Measurements from ENCODE around the gene YY1AP1. TPM values are rescaled to one million over a fixed set of nuclear protein-coding genes. Genes with fewer than 3 reads are reported as not detected.
"Not testable (repeated sequence)": the region's sequence is repeated elsewhere in the genome, so short reads cannot be mapped to it uniquely, and the experiment has no call there.

The YY1AP1 gene, protein sequence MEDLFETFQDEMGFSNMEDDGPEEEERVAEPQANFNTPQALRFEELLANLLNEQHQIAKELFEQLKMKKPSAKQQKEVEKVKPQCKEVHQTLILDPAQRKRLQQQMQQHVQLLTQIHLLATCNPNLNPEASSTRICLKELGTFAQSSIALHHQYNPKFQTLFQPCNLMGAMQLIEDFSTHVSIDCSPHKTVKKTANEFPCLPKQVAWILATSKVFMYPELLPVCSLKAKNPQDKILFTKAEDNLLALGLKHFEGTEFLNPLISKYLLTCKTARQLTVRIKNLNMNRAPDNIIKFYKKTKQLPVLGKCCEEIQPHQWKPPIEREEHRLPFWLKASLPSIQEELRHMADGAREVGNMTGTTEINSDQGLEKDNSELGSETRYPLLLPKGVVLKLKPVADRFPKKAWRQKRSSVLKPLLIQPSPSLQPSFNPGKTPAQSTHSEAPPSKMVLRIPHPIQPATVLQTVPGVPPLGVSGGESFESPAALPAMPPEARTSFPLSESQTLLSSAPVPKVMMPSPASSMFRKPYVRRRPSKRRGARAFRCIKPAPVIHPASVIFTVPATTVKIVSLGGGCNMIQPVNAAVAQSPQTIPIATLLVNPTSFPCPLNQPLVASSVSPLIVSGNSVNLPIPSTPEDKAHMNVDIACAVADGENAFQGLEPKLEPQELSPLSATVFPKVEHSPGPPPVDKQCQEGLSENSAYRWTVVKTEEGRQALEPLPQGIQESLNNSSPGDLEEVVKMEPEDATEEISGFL
- total RNA-seq = 100 to 1,000 TPM; 108 to 267 TPM
- 10 to 100 TPM; 79.6 to 86.1 TPM for polyA plus RNA-seq (ENCODE audit: insufficient read length in 2 of 2)
- long read RNA-seq, donor 1, transcript YY1AP1-205 (11 exons, 2,663 nt) = major isoform, 9 of 163 reads
- long read RNA-seq, donor 1, partial matches to known transcripts = 135 of 163 reads
- long read RNA-seq, donor 1, other reads (novel, unspliced or antisense) = 12 of 163 reads
- long read RNA-seq, donor 2, partial matches to known transcripts = 0 of 3 reads
- long read RNA-seq, donor 2, other reads (novel, unspliced or antisense) = 0 of 3 reads
- long read RNA-seq, donor 3 = 0 reads
- long read RNA-seq, donor 4, partial matches to known transcripts = 8 of 13 reads
- long read RNA-seq, donor 4, other reads (novel, unspliced or antisense) = 0 of 13 reads

DNA sequence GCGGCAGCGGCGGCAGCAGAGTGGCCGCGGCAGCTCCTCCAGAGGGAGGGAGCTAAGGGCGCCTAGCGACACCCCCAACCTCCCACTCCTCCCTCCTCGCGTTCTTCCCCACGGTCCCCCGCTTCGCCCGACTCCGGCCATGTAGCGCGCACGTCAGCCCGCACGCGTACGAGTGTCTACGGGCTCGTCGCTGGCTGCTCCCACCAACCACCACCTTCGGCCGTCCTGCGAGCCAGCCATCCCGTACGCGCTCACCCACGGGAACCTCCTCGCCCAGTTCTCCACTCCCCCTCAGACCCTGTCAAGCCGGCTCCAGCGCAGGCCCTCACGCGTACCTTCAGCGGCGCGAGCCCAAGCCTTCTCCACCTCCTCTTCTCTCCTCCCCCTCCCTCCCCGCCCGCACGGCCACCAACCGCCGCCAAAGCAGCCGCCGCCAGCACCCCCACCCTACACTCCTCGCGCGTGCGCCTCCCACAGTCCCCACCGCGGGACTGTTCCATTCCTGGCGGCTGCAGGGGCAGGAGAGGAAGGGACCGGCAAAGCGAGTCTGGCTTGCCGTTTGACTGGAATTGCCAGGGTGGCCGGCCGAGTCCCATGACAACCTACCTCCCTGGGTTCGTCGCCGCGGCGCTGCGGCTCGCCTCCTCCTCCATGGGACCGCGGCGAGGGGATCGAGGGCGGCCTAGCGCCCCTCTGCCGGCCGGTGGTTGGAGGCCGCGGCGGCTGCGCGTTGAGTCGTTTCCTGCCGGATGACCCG lies at the start of gene YY1AP1:
Gene YY1AP1 (minus strand): TSS at position 451 of the 757 bp plus-strand sequence. CDS start 8,338 bp downstream, outside the sequence.
- H3K4me3 ChIP-seq (ENCODE audit: low read depth, low read length) = peak within 1 kb of the TSS; percentile 96
- H3K4me1 ChIP-seq (ENCODE audit: control insufficient read depth, insufficient read depth, low read length) = peaks cover 16% of the 10 kb centered on the region
- peak; percentile 87 to 98 (median 92) for DNase-seq (ENCODE audit: low read depth in 4 of 6, low spot score in 6 of 6)
- H3K9me3 ChIP-seq (ENCODE audit: control insufficient read depth, insufficient read depth, low read length) = no peaks in the 10 kb centered on the region
- H3K27me3 ChIP-seq (ENCODE audit: control insufficient read depth, insufficient read depth, low read length) = no peaks in the 10 kb centered on the region
- H3K27ac ChIP-seq (ENCODE audit: low read depth, low read length) = peak within 1 kb of the TSS; percentile 98
- peaks cover 6% of the 10 kb centered on the region for H3K36me3 ChIP-seq (ENCODE audit: control insufficient read depth, insufficient read depth, low read length)
- WGBS (ENCODE audit: insufficient coverage) = 0% methylated on average over 81 of the region's 81 CpGs

DNA sequence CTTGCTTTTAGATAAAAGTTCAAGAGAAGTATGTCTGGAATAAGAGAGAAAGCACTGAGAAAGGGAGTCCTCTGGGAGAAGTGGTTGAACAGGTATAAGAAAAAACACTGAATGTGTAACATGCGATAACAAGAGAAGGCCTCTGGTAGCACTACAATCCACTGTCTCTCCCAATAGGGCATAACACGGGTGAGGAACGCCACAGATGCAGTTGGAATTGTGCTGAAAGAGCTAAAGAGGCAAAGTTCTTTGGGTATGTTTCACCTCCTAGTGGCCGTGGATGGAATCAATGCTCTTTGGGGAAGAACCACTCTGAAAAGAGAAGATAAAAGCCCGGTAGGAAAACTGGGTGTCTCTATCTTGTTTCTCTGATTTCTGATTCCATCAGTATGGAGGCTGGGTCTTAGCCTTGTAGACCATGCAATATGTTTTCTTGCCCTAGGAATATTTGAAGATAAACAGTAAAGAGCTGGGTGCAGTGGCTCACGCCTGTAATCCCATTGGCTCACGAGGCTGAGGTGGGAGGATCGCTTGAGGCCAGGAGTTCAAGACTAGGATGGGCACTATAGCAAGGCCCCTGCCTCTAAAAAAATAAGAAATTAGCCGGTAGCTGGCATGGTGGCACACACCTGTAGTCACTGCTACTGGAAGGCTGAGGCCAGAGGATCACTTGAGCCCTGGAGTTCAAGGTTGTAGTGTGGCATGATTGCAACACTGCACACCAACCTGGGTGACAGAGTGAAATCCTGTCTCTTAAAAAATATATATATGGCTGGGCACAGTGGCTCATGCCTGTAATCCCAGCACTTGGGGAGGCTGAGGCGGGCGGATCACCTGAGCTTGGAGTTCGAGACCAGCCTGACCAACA lies 40.7 kb upstream of the YY1AP1 start:
- H3K27ac ChIP-seq (ENCODE audit: low read depth, low read length) = no peak overlapping the region
- no peak overlapping the region for H3K4me3 ChIP-seq (ENCODE audit: low read depth, low read length)
- no peaks in the 10 kb centered on the region for H3K9me3 ChIP-seq (ENCODE audit: control insufficient read depth, insufficient read depth, low read length)
- peak; percentile 18 to 89 (median 38) for DNase-seq (ENCODE audit: low read depth in 4 of 6, low spot score in 6 of 6)
- 77% methylated on average over 7 of the region's 12 CpGs for WGBS (ENCODE audit: insufficient coverage)
- H3K4me1 ChIP-seq (ENCODE audit: control insufficient read depth, insufficient read depth, low read length) = no peaks in the 10 kb centered on the region
- H3K27me3 ChIP-seq (ENCODE audit: control insufficient read depth, insufficient read depth, low read length) = no peaks in the 10 kb centered on the region
- peaks cover 46% of the 10 kb centered on the region for H3K36me3 ChIP-seq (ENCODE audit: control insufficient read depth, insufficient read depth, low read length)

DNA sequence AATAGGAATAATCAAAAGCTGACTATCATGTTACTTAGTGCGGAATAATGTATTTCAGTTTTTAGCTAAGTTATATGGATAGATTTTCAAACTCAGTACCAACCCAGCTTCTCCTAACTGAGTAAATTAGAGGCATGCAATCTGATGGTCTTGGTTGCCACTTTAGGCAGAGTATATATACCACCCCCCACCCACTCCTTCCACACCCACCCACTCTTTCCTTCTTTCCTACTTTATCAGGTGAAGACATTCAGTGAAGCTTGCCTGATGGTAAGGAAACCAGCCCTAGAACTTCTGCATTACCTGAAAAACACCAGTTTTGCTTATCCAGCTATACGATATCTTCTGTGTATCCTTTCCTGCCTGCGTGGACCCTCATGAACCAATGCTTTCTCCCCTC lies 36.6 kb upstream of the YY1AP1 start:
- no peaks in the 10 kb centered on the region for H3K27me3 ChIP-seq (ENCODE audit: control insufficient read depth, insufficient read depth, low read length)
- no peak overlapping the region for H3K27ac ChIP-seq (ENCODE audit: low read depth, low read length)
- WGBS (ENCODE audit: insufficient coverage) = 100% methylated on average over 1 of the region's 3 CpGs
- no peak overlapping the region for H3K4me3 ChIP-seq (ENCODE audit: low read depth, low read length)
- H3K4me1 ChIP-seq (ENCODE audit: control insufficient read depth, insufficient read depth, low read length) = no peaks in the 10 kb centered on the region
- H3K9me3 ChIP-seq (ENCODE audit: control insufficient read depth, insufficient read depth, low read length) = no peaks in the 10 kb centered on the region
- DNase-seq (ENCODE audit: low read depth in 4 of 6, low spot score in 6 of 6) = no peak
- peaks cover 34% of the 10 kb centered on the region for H3K36me3 ChIP-seq (ENCODE audit: control insufficient read depth, insufficient read depth, low read length)

DNA sequence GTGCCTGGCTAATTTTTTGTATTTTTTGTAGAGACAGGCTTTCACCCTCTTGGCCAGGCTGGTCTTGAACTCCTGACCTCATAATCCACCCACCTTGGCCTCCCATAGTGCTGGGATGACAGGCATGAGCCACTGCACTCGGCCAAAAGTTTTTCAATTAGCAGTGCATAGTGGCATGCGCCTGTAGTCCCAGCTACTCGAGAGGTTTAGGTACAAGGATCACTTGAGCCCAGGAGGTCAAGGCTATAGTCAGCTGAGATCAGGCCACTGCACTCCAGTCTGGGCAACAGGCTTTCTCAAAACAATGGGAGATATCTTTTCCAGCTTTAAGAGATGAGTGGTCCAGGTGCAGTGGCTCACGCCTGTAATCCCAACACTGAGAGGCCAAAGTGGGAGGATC lies 31.1 kb upstream of the YY1AP1 start:
- Histone ChIP-seq H3K4me1 (ENCODE audit: control insufficient read depth, insufficient read depth, low read length) (peaks cover 2% of the 10 kb centered on the region), H3K27ac (ENCODE audit: low read depth, low read length) (no peak overlapping the region), H3K36me3 (ENCODE audit: control insufficient read depth, insufficient read depth, low read length) (peaks cover 23% of the 10 kb centered on the region), H3K4me3 (ENCODE audit: low read depth, low read length) (no peak overlapping the region), H3K9me3 (ENCODE audit: control insufficient read depth, insufficient read depth, low read length) (no peaks in the 10 kb centered on the region), H3K27me3 (ENCODE audit: control insufficient read depth, insufficient read depth, low read length) (no peaks in the 10 kb centered on the region)
- WGBS (ENCODE audit: insufficient coverage) = 96% methylated on average over 3 of the region's 4 CpGs
- DNase-seq (ENCODE audit: low read depth in 4 of 6, low spot score in 6 of 6) = no peak

DNA sequence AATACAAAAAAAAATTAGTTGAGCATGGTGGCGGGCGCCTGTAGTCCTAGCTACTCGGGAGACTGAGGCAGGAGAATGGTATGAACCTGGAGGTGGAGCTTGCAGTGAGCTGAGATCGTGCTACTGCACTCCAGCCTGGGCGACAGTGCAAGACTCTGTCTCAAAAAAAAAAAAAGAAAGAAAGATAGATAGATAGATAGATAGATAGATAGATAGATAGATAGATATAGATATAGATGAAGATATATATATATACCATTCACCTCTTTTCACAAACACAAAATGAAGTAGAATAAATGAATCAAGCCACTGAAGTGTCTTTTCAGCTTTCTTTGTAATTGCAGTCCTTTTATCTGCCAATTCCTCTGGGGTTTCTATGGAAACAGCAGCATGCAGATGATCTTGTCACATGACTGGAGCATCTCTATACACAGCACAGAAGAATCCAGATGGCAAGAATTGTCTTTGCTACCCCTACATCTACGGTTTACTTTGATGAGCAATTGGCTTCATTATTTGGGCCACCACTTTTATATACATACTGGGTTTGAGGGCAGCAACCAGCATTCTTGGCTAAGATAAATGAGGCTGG lies 30.0 kb upstream of the YY1AP1 start:
- H3K27me3 ChIP-seq (ENCODE audit: control insufficient read depth, insufficient read depth, low read length); H3K4me3 ChIP-seq (ENCODE audit: low read depth, low read length); H3K9me3 ChIP-seq (ENCODE audit: control insufficient read depth, insufficient read depth, low read length); H3K27ac ChIP-seq (ENCODE audit: low read depth, low read length); H3K4me1 ChIP-seq (ENCODE audit: control insufficient read depth, insufficient read depth, low read length): not testable (repeated sequence)
- peaks cover 23% of the 10 kb centered on the region for H3K36me3 ChIP-seq (ENCODE audit: control insufficient read depth, insufficient read depth, low read length)
- 60% methylated on average over 3 of the region's 6 CpGs for WGBS (ENCODE audit: insufficient coverage)
- DNase-seq (ENCODE audit: low read depth in 4 of 6, low spot score in 6 of 6) = peak in 4 of 6 donors; percentile 4 to 78 (median 41)

DNA sequence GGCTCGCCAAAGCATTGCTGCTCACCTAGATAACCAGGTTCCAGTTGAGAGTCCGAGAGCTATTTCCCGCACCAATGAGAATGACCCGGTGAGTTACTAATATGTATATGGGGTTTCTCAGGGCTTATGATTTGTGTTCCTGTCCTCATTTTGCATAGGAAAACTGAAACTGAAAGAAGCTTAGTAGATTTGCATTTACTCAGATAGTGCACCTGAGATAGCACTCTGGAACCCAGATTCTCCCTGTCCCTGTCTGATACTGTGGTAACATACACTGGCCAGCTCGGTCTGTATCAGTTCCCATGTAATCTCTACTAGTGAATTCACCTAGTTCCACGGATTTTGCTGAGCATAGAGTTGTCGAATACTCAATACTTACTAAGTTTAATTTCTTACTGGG lies 28.5 kb upstream of the YY1AP1 start:
- Histone ChIP-seq H3K36me3 (ENCODE audit: control insufficient read depth, insufficient read depth, low read length) (peaks cover 20% of the 10 kb centered on the region), H3K27ac (ENCODE audit: low read depth, low read length) (no peak overlapping the region)
- WGBS (ENCODE audit: insufficient coverage) = 93% methylated on average over 5 of the region's 7 CpGs

DNA sequence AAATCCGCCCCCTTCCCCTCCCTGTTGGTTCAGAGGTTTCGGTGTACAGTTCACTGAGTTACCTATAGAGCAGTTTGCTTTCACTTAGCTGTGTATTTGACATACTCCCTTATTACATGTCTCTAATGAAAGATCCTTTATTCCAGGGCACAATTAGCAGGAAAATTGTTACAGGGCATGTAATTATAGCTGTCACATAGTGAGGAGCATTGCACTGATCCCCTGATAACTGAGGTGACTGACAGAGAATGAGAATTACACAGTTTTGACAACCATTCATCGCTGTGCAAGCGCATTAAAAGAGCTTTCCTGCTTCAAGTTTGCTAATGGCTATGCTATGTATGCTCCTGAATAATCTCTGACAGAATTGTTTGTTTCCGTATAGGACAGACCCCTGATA lies 27.2 kb upstream of the YY1AP1 start:
- no CpG with 5 or more reads among the region's 5 CpGs for WGBS (ENCODE audit: insufficient coverage)
- H3K36me3 ChIP-seq (ENCODE audit: control insufficient read depth, insufficient read depth, low read length) = peaks cover 18% of the 10 kb centered on the region
- no peak overlapping the region for H3K27ac ChIP-seq (ENCODE audit: low read depth, low read length)

More for the DNA sequence above, 28.5 kb upstream of the YY1AP1 start:
- H3K9me3 ChIP-seq (ENCODE audit: control insufficient read depth, insufficient read depth, low read length) = no peaks in the 10 kb centered on the region
- H3K4me1 ChIP-seq (ENCODE audit: control insufficient read depth, insufficient read depth, low read length) = peaks cover 2% of the 10 kb centered on the region
- H3K27me3 ChIP-seq (ENCODE audit: control insufficient read depth, insufficient read depth, low read length) = no peaks in the 10 kb centered on the region
- no peak overlapping the region for H3K4me3 ChIP-seq (ENCODE audit: low read depth, low read length)
- DNase-seq (ENCODE audit: low read depth in 4 of 6, low spot score in 6 of 6) = no peak

DNA sequence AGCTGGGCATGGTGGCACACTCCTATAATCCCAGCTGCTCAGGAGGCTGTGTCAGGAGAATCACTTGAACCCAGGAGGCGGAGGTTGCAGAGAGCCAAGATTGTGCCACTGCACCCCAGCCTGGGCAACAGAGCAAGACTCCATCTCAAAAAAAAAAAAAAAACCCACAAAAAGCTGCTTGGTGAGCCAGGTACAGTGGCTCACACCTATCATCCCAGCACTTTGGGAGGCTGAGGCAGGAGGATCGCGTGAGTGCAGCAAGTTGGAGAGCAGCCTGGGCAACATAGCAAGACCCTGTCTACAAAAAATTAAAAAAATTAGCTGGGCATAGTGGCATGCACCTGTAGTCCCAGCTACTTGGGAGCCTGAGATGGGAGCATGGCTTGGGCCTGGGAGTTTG lies 26.5 kb upstream of the YY1AP1 start:
- 100% methylated on average over 3 of the region's 3 CpGs for WGBS (ENCODE audit: insufficient coverage)
- H3K36me3 ChIP-seq (ENCODE audit: control insufficient read depth, insufficient read depth, low read length) = peaks cover 13% of the 10 kb centered on the region
- H3K9me3 ChIP-seq (ENCODE audit: control insufficient read depth, insufficient read depth, low read length); H3K27ac ChIP-seq (ENCODE audit: low read depth, low read length); DNase-seq (ENCODE audit: low read depth in 4 of 6, low spot score in 6 of 6); H3K4me1 ChIP-seq (ENCODE audit: control insufficient read depth, insufficient read depth, low read length); H3K27me3 ChIP-seq (ENCODE audit: control insufficient read depth, insufficient read depth, low read length); H3K4me3 ChIP-seq (ENCODE audit: low read depth, low read length): not testable (repeated sequence)

More for the DNA sequence above, 27.2 kb upstream of the YY1AP1 start:
- Histone ChIP-seq H3K27me3 (ENCODE audit: control insufficient read depth, insufficient read depth, low read length) (no peaks in the 10 kb centered on the region), H3K4me1 (ENCODE audit: control insufficient read depth, insufficient read depth, low read length) (peaks cover 2% of the 10 kb centered on the region), H3K9me3 (ENCODE audit: control insufficient read depth, insufficient read depth, low read length) (no peaks in the 10 kb centered on the region), H3K4me3 (ENCODE audit: low read depth, low read length) (no peak overlapping the region)
- DNase-seq (ENCODE audit: low read depth in 4 of 6, low spot score in 6 of 6) = no peak

Measured in spinal cord (tissue), 10 donors.